NCI-H2171 treated with DMSO at 0.1 percent for 48 hours (cell line): ENCODE measurements around the gene PARVA.

ENCODE experiments used
- DNase-seq: peaks from one replicate; lab custom pipeline; 2025; lab: John Stamatoyannopoulos, UW

PARVA gene

DNA sequence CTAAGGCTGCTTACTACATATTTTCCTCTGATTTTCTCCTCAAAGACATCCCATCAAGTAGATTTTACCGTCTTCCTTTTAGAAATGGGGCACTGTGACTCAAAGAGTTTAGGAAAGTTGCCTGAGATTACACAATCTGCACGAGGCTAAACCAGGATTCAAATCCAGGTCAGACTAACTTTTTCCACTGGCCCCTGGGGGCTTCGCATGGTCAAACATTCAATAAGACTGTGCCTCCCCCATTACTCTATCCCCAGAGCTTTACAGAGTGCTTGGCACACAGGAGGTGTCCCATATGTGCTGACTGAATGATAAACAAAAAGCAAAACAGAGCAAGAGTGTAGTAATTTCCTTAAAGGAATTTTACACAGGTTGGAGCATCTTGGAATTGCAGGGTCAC lies 178.8 kb downstream of the PARVA start:
- DNase-seq = no peak

DNA sequence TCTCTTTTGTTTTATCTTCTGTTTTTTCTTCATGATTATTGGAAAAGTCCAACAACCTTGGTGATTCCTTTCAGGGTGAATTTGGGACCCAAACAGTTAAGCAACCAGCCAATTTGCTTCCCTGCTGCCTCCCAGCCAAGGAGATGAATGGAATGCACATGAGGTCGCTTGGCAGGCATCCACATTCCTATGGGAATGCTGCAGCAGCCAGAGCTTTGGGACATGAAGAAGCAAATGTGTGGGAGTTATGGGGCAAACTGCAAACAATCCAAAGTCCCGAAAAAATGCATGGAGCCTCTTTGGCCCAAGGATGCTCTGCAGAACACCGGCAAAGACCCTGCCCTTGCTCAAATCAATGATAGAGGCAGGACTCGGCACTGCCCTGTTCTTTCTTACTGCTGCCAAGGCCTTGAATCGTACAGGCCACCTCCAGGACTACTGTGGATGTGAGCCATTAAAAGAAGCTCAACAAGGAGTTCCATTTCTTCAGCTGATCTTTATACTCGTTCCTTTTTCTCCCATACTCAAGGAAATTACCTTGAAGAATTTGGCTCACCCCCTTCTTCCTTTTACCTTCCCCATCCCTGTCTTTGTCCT lies 179.5 kb downstream of the PARVA start:
- no peak for DNase-seq

DNA sequence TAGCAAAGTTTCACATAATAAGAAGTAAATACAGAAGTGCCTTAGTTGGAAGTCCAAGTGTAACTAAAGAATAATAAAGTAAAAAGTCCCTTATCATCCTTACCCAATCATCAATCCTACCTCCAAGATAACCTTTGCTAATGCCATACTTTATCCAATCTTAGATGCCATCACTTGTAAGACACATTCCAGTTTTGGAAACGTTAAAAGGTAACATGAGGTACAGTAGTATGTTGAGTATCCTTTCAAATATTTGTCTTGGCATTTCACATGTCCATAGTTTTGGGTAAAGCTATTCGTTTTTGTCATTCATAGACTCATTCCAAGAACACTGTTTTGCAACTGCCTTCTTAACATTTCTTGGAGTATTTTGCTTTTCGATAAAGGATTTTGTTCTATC lies 181.6 kb downstream of the PARVA start:
- DNase-seq = no peak

DNA sequence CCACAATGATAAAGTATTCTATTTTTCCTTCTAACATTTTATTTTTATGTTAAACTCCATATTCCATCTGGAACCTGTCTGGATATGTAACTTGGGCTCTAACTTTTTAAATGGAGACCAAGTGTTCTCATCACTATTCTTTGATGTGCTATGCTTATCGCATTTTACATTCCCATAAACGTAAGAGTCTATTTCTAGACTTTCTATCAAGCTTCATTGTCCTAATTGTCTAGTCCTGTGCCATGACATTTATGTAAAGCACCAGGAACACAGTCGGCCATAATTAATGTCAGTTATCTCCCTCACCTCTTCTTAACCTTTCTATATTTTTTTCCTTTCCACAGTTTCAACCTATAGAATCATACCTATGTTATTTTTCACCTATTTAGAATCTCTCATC lies 183.0 kb downstream of the PARVA start:
- no peak for DNase-seq

DNA sequence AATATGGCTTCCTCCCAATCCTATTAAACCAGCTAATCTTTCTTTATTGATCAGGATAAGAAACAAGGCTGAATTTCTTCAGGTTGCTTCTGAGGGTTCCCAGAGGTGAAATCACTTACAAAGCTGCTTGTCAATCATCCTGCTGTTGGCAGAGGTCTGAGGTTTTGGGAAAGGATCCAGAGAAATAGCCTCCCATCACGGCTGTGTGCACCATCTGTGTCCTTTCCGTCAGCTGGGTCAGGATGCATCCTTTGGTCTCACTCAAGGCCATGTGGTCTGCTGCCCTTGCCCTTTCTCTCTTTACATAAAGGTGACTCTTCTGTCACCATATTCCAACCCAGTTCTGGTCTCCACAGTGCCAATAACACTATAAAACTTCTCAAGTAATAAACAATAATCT lies 183.5 kb downstream of the PARVA start:
- no peak for DNase-seq

DNA sequence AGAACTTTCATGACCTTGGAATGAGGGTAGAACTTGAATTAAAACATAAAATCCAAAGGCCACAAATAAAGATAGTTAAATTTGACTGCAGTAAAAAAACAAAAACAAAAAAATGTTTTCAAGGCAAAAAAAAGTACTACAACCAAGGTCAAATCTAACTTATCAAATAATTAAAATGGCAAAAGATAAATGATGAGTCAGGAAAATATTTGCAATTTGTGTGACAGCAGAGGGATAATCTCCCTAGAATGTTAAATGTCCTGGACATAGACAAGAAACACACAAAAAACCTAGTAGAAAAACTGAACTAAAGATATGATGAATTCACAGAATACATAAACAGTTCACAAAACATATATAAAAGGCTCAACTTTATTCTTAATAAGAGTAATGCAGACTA lies 186.6 kb downstream of the PARVA start:
- no peak for DNase-seq

DNA sequence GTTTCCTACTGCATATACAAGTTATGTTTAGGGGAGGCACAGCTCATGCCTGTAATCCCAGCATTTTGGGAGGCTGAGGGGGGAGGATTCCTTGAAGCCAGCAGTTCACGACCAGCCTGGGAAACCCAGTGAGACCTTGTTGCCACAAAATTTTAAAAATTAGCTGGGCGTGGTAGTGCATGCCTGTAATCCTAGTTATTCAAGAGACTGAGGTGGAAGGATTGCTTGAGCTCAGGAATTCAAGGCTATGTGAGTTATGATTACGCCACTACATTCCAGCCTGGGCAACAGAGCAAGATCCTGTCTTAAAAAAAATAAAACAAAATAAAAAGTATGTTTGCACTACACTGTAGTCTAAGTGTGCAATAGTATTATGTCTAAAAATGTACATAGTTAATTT lies 188.0 kb downstream of the PARVA start:
- no peak for DNase-seq

DNA sequence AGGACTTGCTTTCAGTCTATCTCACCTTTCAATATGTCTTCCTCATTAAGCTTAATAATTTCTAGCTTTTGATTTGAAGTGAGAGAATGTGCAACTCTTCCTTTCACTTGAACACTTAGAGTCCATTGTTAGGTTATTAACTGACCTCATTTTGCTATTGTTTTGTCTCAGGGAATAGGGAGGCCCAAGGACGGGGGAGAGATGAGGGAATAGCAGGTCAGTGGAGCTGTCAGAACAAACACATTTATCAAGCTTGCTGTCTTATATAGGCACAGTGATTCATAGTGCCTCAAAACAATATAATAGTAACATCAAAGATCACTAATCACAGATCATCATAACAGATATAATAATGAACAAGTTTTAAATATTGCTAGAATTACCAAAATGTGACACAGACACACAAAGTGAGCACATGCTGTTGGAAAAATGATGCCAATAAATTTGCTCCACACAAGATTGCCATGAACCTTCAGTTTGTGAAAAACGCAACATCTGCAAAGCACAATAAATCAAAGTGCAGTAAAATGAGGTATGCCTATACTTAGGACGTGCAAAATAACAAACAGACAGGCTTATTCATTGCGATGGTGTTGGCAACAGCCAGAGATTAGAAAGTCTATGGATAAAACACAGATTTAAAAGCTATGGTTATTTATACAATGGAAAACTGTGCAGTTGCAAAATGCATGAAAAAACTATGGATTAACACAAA lies 190.5 kb downstream of the PARVA start:
- no peak for DNase-seq

DNA sequence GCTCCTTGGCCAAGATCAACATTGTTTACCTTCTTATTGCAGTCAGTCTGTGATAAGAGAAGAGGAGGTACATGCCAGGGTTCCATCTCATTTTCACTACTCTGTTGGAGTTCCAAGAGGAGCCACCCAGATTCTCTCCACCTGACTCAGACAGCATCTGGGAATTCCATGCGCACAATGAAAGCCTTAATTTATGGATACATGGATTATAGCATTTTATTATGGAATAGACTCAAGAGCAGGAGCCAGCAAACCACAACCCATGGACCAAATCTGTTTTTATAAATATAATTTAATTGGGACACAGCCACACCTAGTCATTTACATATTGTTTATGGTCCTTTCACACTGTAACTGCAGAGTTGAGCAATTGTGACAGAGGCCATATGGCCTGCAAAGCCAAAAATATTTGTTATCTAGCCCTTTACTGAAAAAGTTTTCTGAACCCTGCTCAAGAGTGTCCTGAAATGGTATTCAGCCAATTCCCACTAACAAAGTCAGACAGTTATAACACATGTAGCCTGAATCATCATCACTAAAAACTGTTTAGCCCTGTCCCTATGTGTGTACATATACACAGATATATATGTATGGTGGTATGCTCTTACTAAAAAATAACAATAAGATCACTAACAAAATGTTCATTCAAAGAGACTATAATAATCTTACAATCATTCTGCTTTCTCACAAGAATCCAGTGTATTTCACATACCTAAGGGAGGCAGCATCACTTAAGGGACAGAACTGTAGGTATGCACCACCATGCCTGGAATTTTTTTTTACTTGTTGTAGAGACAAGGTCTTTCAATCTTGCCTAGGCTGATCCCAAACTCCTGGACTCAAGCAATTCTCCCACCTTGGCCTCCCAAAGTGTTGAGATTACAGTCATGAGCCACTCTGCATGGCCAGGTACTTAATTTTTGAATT lies 192.4 kb downstream of the PARVA start:
- DNase-seq = no peak

DNA sequence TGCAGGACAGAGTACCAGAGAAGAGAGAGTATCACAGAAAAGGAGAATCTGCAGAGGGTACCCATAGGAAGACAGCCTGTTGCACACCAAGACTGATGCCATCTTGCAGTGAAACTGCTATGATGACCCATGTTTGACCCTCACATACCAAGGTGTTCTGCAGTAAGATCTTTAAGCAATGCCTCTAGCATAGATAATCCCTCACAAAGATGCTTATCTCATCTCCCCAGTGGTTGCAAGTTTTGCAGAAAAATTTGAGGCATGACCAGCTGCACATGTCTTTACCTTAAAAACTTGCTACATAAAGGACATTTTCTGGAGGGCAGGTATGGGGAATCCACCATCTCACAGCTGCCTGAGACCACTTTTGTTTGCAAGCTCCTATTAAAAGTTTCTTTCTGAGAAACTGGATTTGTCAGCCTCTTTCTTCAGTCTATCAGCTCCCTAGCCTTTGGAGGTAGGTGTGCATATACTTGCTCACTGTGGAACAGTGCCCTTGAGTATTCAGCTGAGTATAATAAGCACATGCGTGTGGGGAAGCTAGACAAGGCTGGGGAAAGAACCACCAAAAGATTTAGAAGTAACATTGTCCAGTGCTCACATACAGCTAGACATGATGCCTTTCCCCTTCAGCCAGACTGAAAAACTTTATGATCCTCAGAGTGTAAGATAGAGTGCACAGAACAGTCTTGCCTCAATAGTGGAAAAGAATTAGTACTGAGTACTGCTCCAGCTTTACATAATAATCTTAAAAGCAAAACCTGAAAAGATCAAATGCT lies 196.5 kb downstream of the PARVA start:
- no peak for DNase-seq

DNA sequence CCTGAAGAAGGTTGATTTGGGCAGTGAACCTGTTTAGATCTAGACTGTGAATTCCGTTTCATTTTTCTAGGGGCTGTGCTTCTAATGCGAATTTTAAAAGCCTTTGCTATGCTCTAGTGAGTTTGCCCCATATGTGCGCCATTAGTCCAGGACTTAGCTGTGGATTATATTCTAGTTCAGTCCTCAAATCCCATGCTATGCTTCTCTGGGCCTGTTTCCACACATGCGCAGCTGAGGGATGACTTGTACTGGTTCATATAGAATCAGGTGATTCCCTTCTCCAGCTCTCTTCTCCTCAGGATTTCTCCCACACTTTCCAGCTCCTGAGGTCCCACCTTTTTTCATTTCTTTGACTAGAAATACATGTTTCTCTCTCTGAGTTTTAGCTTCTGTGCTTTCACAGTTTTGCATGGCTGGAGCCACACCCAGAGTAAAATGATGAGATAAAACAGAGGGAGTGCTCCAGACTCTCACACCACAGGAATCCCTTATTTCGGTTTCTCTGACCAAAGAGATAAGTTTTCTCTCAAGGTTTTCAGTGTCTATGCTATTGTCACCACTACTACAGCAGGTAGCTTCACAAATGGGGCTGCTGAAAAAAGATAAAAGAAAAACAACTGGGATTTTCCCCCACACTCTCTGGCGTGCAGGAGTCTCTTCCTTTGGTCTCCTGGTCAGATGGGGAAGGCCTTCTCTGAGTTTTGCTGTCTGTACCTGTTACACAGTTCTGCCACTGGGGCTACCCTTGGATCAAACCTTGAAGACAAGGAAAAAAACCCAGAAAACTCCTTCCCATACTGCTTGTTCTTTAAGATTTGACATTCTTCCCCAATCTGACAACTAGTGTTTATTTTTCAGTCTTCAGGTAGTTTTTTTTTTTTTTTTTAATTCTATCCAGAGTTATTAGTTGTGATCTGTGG lies 200.6 kb downstream of the PARVA start:
- DNase-seq = no peak

DNA sequence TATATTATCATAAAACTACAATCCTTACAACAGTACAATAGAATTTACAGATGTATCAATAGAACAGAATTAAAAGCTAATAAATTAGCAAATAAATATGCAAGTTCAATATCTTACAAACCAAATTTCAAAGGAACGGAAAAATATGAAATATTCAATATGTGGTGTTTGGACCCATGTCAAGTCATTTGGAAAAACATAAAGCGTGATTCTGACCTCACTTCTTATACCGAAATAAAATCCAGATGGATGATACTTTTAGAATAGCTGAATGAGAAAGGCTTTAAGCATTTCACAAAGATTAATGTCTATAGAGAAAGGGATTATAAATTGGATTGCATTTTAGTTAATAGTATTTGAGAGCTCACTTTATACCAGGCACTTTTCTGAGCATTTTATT lies 204.0 kb downstream of the PARVA start:
- DNase-seq = no peak

DNA sequence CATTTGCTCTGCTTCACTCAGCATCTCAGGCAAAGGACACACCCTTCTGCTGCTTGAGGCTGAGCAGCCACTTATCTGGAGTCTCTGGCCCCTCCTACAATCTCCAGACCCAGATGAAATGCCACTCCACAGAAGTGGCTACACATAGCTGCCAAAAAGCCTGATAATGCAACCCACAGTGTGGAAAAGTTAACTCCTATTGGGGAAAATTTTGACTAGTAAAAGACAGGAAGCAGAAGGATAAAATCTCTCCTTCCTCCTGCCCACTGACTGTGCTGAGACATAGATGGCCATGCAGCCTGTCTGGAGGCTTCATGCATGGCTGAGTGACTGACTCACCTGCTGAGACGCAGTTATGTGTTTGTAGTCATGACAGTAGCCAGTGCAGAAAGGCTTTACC lies 204.6 kb downstream of the PARVA start:
- DNase-seq = peak; percentile 1
